ENCODE results near the gene CALM1.

DNA sequence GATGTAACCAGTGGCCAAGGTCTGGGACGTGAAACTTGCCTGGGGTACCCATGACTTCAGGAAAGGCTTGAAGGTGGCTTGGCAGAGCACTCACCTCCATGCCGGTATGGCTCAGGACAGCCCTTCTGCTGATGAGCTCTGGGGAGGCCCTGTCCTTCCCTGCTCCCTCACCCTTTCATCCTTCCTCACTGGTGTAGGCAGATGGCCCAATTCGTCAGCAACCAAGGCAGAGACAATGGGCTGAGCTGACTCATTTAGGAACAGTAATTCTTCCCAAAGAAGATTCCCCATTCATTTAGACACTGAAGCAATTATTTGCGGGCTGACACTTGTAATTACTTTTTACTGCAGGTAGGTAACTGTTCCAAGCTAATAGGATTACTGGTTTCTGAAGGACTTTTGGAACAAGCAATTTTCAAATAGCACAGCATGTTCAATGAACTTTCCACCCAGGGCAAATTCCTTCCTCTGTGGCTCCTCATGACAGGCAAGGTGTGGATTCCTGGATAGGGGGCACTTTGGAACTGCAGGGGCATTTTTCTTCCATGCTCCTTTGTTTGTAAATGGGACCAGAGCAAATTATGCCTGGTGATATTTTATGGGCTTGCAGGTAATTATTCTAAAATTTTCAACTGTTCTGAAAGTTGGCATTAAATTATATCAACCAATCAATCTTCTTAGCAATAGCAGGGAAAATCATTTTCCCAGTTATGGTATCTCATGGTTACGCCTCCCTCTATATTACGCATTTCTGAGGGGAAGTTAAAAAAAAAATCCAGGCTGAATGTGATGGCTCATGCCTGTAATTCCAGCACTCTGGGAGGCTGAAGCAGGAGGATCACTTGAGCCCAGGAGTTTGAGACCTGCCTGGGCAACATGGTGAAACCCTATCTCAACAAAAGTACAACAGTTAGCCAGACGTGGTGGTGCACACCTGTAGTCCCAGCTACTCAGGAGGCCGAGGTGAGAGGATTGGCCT lies 41.0 kb upstream of the CALM1 start:
- TF ChIP-seq, protein P1, sequence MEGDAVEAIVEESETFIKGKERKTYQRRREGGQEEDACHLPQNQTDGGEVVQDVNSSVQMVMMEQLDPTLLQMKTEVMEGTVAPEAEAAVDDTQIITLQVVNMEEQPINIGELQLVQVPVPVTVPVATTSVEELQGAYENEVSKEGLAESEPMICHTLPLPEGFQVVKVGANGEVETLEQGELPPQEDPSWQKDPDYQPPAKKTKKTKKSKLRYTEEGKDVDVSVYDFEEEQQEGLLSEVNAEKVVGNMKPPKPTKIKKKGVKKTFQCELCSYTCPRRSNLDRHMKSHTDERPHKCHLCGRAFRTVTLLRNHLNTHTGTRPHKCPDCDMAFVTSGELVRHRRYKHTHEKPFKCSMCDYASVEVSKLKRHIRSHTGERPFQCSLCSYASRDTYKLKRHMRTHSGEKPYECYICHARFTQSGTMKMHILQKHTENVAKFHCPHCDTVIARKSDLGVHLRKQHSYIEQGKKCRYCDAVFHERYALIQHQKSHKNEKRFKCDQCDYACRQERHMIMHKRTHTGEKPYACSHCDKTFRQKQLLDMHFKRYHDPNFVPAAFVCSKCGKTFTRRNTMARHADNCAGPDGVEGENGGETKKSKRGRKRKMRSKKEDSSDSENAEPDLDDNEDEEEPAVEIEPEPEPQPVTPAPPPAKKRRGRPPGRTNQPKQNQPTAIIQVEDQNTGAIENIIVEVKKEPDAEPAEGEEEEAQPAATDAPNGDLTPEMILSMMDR (IDR thresholded peaks at IDR 0.05), result no peak
- no peak for TF ChIP-seq EZH2 (IDR thresholded peaks at IDR 0.05)
- TF ChIP-seq EZH2phosphoT487 (IDR thresholded peaks at IDR 0.05), result peak; percentile 41
